Endothelial cell of umbilical vein (primary cell): ENCODE data around the gene ANKRD34B.

ENCODE experiments used
- CTCF ChIP-seq, 2 donors: IDR thresholded peaks; 1 replicate in 1 of 2; 2 replicates in 1 of 2; pipeline ENCODE4 v1.5.1; 2011; ENCODE audit warnings: low read length in 2 of 2, mild to moderate bottlenecking in 2 of 2, moderate library complexity in 2 of 2, control low read depth in 1 of 2, inconsistent platforms in 1 of 2, low read depth in 1 of 2; ENCODE audit not compliant: insufficient read depth in 1 of 2; ENCODE audit errors: extremely low read depth in 1 of 2
- EZH2 ChIP-seq: IDR thresholded peaks from 2 replicates; pipeline ENCODE4 v1.6.1; 2012; ENCODE audit warnings: borderline replicate concordance, low read depth, mild to moderate bottlenecking, moderate library complexity, low read length, inconsistent platforms; ENCODE audit not compliant: severe bottlenecking
- MYC ChIP-seq: IDR thresholded peaks from one replicate; pipeline ENCODE4 v1.6.1; 2011; ENCODE audit warnings: mild to moderate bottlenecking, low read depth, low read length
- POLR2A ChIP-seq: IDR thresholded peaks from 2 replicates; pipeline ENCODE4 v1.6.1; 2012; ENCODE audit warnings: low read depth, mild to moderate bottlenecking, control low read depth, low read length
- POLR2AphosphoS5 ChIP-seq: IDR thresholded peaks from 2 replicates; pipeline ENCODE4 v1.6.1; 2012; ENCODE audit warnings: low read depth, mild to moderate bottlenecking, control low read depth, low read length, moderate library complexity; ENCODE audit not compliant: insufficient read depth

DNA sequence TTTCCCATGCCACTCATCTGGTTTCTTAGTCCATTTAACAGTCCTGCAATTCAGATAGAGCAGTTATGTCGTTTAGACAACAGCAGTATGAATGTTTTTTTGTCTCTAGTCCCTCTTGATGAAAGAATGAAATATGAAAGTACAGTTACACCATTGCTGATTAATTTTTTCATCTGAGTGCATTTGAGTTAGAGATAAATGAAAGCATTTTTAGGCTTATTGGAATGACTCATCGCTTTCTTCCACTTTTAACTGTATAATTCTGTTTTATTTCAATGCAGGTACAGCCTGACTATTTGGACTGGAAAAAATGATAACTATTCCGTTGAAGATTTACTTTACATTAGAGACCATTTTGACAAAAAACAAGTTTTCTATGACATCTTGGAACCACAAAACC, 28.7 kb downstream of the ANKRD34B start:
- no peak for TF ChIP-seq POLR2A
- no peak for TF ChIP-seq CTCF (IDR thresholded peaks at IDR 0.05; ENCODE audit: extremely low read depth in 1 of 2, insufficient read depth in 1 of 2, low read depth in 1 of 2, low read length in 2 of 2)
- no peak for TF ChIP-seq EZH2
- TF ChIP-seq MYC: no peak
- TF ChIP-seq POLR2AphosphoS5: no peak
